ENCODE measurements around the gene EPHA4. TPM values are rescaled to one million over a fixed set of nuclear protein-coding genes. Genes with fewer than 3 reads are reported as not detected.

Gene EPHA4
- polyA plus RNA-seq, 3 donors = 57.8 to 59.0 (median 58.4) TPM

DNA sequence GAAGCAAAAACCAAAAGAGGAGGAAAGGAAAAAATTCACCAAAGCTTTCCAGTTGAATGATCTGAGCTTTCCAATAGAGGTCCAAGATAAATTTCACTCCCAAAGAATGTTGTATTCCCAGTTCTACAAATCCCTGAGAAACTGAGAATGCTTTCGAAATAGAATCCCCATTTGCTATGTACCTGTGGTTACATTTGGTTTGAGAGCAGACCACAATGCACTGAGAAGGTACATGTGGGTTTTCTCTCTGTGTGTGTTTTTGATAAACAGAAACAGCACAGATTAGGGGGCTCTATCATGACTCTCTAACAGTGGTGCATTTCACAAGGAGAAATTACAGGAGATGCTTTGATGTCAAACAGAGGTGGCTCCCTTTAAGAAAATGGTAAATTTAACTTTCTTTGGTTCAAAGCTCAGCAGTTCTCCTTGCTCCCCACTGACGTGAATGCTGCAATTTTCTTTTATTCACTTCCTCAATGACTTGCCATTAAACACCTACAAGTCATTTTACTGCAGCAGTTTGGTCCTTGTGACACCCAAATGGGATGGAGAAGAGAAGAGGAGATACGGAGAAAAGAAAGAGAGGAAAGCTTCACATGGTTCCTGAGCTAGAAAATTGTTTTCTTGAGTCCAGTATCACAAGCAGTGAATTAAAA lies 108.7 kb downstream of the EPHA4 start:
- no peak for DNase-seq (ENCODE audit: extremely low read depth in 1 of 11, low read depth in 9 of 11, low spot score in 4 of 11)

DNA sequence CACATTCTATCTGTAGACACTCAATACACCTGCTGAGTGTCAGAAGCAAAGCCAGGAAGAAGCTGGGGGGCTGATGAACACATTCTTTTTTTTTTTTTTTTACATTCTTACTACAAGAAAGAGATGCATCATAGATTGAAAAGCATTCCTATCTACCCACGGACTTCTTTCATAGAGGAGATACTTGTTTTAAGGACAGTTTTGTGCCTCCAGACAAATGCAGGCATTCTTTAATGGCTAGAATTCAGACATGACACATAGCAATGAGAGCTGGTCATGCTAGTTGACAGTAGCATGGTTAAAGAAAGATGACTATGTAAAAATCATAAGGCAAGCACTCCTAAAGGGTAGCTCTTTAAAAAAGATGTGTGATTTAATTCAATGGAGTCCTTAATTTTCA lies 110.2 kb downstream of the EPHA4 start:
- no peak for DNase-seq (ENCODE audit: extremely low read depth in 1 of 11, low read depth in 9 of 11, low spot score in 4 of 11)

DNA sequence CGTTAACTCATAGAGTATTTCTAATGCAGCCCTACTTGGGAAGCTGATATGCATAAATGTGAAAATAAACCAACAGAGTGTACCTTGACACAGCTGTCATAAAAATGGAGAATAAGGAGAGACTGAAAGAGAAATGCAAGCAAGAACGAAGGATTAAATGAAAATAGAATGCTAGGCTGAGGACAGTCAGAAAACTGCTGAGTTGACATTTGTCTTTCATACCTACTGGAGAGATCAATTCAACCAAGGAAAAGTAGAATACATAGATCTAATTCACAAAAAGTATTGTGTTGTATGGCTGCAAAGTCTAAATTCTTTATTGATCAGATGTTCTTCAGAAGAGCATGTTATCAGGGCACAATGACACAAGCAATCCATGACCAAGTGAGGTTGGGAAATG lies 112.0 kb downstream of the EPHA4 start:
- DNase-seq (ENCODE audit: extremely low read depth in 1 of 11, low read depth in 9 of 11, low spot score in 4 of 11) = no peak

DNA sequence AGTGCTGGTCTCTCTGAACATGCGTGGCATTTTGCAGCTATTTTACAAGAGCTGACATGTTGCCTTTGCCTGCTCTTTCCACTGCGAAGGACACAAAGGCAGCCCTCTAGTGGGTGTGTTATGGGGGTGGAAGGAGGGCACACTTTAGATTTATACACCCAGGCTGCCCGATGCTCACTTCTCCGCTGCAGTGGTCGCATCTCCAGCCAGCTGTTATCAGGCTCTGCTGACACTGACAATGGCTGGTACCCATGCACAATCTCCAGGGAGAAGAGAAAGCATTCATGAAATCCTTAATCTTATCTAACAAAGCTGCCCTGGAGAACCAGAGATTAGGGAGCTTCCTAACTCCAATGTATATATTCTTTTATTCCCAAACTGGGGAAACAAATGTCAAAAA lies 113.5 kb downstream of the EPHA4 start:
- no peak for DNase-seq (ENCODE audit: extremely low read depth in 1 of 11, low read depth in 9 of 11, low spot score in 4 of 11)

DNA sequence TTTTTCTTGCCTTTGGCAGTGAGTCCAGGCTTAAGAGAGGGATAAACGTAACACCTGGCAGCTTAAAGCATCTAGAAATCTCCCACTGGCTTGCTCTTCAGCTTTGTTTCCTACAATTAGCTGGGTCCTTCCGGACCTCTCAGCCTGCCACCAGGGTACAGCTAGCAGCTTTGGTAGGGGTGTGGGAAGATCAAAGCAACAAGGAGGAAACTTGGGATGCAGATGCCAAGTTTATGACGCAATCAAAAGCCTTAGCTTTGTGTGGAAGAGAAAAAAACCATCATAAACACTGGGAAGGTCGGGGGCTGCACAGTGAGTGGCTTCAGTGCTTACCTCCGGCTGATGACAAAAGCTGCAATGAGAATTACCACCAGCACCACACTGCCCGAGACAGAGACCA lies 116.9 kb downstream of the EPHA4 start:
- DNase-seq (ENCODE audit: extremely low read depth in 1 of 11, low read depth in 9 of 11, low spot score in 4 of 11) = no peak

DNA sequence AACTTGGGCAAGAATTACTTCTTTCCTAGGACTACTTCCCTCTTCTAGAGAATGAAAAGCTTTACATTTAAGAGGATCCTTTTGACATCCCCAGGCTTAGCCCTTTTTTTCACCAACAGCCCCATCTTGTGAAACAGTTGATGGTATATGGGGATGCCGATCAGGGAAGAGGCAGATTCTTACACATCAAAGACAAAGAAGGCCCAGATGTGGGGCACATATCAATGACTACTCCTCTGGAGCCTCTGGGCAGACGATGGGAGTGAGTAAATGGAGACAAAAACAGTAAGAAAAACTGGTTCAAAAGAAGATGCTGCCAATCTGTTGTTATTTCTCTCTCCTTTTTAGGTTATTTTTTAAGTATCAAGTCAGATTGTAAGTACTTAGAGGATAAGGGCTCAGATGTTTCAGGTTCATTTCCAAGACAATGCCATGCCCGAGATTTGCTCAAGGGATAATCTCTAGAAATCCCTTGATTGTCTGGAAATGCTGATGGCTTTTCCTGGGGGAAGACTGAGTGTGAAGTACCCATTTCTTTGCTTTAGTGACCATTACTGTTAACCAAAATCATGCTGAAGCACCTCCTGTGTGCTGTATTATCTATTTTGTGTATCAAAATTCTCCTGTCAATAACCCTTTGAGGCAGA lies 117.5 kb downstream of the EPHA4 start:
- DNase-seq (ENCODE audit: extremely low read depth in 1 of 11, low read depth in 9 of 11, low spot score in 4 of 11) = no peak

DNA sequence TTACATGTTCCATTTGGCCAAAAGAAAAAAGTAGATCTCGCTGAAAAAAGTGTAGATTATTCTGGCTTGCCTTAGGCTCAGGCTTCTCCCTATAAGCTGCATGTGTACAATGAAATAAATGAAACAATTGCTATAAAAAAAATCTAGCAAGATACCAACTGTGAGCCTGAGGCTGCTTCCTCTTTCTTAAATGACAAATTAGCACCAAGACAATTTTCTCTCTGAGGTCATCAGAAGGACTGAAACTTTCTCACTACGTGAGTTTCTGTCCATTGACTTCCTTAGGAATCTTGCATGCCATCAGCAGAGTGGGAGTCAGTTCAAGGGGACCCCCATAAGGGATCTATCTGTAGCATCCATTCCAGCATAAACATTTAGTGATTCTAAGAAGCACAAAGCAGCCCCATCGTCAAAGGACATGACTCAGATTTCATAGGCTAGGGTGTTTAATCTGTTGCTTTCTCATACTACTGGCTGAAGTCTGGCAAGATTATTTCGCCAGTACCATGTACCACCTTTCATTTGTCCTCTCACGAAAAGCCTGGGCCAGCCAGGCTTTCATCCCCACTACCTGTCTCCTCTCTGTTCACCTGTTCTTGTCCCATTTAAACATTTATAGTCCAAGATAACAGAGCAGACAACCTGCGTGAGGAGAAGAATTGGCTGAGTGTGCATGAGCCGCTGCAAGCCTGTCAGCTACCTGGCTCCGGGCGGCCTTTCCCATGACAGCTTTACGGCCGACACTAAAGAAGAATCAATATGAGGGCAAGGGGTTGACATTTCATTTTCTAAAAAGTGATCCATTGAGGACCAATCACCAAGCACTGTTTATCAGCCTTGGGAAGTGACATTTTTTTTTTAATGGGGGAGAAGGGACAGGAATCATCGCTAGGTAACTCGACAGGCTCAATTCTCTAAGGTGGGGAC lies 120.0 kb downstream of the EPHA4 start:
- DNase-seq (ENCODE audit: extremely low read depth in 1 of 11, low read depth in 9 of 11, low spot score in 4 of 11) = no peak

DNA sequence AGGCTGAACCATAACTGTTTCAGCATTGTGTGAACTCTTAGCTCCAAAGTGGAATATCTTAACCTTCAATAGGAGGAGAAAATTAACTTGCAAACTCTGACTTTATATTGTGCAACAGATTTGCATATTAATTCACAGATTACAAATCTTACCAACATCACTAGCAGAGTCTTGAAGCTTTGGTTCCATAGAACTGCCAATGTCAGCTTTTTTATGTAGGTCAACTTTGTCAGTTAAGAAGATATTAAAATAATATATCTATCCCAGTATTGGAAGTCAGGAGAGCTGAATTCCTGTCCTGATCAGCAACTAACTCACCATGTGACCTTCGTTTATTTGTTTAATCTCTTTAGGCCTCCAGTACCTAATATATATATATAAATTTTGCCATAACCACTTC lies 121.8 kb downstream of the EPHA4 start:
- DNase-seq (ENCODE audit: extremely low read depth in 1 of 11, low read depth in 9 of 11, low spot score in 4 of 11) = no peak

DNA sequence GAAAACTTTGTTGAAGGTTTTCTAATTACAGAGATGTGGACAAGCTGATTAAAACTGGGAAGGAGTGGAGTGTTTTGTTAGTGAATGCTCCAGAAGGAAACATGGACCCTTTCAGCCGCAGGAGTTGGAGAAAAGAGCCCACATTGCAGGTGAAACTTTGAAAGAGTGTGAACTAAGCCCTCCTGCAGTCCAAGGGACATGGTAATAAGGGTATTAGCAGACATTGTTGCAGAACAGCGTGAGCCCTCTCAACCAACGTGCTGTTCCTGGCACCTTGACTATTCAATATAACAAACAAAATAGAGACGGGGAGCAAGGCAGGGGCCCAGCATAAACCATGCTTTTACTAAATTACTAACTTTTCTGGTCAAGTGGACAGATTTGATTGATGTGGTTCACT lies 122.7 kb downstream of the EPHA4 start:
- no peak for DNase-seq (ENCODE audit: extremely low read depth in 1 of 11, low read depth in 9 of 11, low spot score in 4 of 11)

DNA sequence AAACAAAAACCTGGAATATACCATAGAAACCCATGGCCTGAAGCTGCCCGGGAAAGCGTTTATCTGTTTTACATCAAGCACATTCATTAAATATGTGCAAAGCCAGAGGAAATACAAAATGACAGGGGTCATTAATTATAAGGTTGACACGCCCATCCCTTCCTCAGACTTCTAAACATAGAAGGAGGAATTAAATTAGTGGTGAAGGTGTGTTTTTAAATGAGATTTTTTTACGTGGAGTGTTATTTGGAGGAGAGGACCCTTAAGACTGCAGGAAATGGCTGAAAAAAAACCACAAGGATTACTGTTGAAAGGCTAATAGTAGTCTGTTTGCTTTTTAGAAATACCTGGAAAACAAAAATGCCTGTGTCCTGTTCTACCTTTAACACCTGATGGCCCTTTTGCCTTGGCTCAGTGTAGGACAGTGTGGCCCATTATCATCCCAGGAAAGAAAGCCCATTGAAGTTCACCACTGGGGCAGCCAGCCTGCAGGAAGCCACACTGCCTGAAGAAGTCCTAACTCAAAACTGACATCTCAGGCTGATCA lies 123.2 kb downstream of the EPHA4 start:
- DNase-seq (ENCODE audit: extremely low read depth in 1 of 11, low read depth in 9 of 11, low spot score in 4 of 11) = no peak

DNA sequence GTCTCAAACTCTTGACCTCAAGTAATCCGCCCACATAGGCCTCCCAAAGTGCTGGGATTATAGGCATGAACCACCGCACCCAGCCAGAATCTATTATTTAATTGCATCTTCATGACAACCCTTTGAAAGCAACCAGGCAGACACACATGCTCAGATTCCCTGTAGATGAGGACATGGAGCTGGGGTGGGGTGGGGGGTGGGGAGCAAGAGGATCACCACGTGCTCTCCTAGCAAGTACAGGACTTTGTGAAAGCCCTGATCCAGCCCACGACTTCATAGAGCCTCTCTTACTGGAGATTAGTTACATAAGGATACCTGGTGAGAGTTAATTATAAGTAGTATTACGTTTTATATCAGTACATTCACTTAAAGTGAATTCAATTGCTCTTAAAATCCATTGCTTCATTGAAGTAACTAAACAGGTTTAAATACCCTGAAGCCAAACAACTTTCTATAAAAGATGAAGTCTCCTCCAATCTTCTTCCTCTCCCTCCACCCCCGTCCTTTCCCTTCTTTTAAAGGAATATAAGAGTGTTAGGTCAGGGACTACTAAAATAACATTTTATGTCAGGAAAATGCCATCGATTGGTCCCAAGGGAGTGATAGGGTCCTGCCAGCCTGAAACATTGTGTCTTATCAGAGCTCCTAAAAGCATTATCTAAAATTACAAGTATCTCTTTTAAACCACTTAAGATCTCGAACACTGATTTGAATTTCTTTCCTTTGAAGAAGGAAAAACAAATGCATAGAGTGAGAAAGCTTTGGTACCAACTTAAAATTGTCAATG lies 123.9 kb downstream of the EPHA4 start:
- no peak for DNase-seq (ENCODE audit: extremely low read depth in 1 of 11, low read depth in 9 of 11, low spot score in 4 of 11)

DNA sequence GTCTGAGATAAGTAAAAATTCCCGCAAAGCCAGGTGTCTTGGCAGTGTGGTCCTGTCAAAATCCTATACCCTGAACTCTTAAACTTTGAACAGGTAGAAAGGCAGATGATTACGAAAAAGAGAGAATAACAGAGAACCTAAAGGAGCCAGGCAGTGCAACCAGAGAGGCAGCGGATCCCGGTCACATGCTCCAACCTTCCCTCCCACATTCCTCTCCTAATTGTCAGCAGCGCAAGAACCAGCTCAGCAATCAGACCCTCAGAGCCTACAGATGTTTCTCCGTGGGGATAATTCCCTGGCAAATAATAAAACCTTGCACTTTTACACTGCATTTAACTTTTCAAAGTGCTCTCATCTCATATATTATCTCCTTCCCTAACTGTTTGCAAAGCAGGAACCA lies 124.8 kb downstream of the EPHA4 start:
- no peak for DNase-seq (ENCODE audit: extremely low read depth in 1 of 11, low read depth in 9 of 11, low spot score in 4 of 11)

DNA sequence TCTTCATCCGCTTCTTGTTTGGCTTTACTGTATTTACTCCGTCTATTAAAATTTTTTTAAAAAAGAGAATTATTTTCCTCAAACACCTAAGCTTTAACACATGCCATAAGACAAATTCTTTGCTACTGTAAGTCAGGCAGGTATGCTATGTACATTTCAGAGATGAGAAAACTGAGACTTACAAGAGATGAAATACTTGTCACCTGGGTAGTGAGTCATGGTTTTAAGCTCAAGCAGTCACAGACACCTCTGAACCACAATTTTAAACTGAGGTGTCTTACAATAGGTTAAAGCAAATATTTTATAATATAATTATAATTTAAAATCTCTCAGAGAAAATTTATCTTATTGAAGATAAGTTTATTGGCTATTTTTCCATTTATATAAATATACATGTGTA lies 126.0 kb downstream of the EPHA4 start:
- DNase-seq (ENCODE audit: extremely low read depth in 1 of 11, low read depth in 9 of 11, low spot score in 4 of 11) = no peak

DNA sequence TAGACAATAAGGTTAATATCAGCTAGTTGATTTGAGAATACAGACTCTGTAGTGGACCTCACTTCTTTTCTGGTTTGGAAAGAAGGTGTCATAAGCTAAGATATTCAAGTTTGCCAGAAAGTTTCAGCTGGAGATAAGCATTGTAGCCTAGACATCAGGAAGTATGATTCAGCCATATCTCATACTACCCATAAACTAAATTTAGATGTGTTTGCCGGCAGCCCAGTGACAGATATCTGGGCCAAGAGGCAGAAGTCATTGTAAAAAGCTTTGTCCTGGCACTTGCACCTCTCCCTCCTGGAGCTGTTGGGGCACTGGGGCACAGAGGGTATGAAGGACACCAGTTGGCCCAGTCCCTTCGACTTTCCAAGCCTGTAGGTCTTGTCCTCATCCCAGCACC lies 128.0 kb downstream of the EPHA4 start:
- no peak for DNase-seq (ENCODE audit: extremely low read depth in 1 of 11, low read depth in 9 of 11, low spot score in 4 of 11)

DNA sequence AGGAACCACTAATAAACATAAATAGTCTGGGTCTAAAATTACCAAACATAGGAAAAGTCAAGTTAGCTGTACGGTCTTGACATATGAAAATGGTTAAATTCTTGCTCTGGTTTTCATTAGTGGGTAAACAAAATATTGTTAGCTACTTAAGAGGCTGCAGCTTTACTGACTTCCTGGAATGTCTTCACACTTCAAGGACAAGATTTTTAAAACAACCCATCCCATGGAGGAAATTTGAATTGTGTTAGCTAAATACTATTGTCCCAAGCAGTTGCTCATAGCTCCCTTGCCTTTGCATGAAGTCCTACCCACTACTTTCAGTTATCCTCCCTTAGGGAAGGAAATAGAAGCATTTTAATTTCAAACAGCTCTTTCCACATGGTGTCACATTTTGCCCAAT lies 128.5 kb downstream of the EPHA4 start:
- no peak for DNase-seq (ENCODE audit: extremely low read depth in 1 of 11, low read depth in 9 of 11, low spot score in 4 of 11)

DNA sequence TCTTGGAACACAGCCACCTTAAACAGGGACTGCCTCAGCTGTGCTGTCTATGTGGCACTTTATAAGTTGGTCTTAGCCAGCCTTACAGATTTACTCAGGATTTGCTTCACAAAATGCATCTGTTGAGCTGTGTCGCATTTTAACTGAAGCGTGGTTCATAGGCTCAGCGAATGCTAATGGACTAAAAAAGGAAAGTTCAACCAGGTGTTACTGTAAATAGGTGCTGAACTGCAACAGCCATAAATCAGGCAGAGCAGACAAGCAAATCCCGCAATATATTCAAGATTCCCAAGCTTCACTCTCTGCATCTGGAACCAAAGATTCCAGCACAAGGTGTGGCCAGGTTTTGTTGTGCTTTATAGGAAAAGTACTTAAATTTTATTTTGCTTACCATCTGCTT lies 130.0 kb downstream of the EPHA4 start:
- DNase-seq (ENCODE audit: extremely low read depth in 1 of 11, low read depth in 9 of 11, low spot score in 4 of 11) = peak in 7 of 11 donors; percentile 17 to 57 (median 41)

DNA sequence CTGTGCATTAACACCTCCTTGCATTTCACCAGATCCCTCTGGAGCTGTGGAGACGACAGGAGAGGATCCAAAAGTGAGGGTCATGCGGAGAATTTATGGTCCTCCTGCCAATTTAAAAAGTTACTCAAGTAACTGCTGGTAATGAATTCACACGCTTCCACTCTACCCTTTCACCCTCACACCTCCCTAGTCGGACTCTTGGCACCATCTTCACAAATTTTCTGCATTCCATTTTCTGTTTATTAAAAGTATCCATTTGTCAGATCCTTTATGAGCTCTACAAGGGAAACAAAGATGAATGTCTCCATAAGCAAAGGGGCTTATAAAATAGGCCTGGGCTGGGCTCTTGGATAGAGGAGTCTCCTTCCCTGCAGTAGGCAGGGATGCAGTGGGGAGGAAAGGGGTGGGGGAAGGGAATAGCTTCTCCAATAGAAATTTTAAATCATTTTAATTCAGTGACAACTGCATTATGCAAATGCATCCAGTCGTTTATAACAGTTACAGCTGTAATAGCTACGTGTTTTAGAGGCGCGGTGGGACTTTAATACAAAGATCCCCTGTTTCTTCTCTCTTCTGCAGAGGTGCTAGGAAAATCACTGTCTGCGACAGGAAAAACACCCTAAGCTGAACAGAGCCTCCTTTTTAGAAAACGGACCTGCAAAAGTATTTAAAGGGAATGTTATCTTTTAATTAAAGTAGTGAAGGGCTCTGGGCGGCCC lies 132.2 kb downstream of the EPHA4 start:
- DNase-seq (ENCODE audit: extremely low read depth in 1 of 11, low read depth in 9 of 11, low spot score in 4 of 11) = no peak

DNA sequence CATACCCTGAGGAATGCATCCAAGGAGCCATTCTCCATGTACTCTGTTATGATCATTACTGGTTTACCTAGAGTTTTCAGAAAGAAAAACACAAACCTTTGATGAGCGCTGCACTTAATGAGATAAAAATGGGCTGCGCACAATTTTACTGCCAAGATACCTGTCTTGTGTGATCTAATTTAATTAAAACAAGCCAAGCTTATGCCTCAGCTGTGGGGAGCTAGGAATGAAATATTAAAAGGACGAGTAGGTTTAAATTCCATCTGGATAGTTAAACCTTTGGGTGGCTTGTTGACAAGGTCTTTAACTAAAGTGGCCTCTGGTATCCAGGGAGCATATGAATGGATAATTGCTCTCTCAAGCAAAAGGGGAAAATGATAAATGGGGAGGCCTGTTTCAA lies 135.0 kb downstream of the EPHA4 start:
- DNase-seq (ENCODE audit: extremely low read depth in 1 of 11, low read depth in 9 of 11, low spot score in 4 of 11) = no peak

DNA sequence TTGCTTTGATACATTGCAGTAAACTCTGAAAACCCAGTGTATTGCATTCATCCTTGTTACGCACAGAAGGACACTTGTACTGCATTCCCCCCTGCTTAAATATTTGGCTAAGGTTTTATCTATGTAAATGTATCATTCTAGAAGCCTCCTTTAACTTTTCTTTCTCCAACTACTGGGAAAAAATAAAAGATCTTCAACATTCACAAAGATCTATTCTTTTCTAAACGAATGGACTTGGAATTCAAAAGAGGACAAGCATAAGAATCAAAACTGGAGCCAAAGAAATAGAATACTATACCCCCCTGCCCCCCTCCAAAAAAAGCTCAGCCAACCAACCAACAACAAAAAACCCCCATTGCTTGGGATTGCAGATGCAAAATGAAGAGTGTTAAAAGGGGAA lies 136.9 kb downstream of the EPHA4 start:
- no peak for DNase-seq (ENCODE audit: extremely low read depth in 1 of 11, low read depth in 9 of 11, low spot score in 4 of 11)
